Measurements from ENCODE around the gene SGO2. TPM values are rescaled to one million over a fixed set of nuclear protein-coding genes. Genes with fewer than 3 reads are reported as not detected.

The SGO2 gene
- total RNA-seq, 1 donor from 2014 or later, result 10.7 TPM

DNA sequence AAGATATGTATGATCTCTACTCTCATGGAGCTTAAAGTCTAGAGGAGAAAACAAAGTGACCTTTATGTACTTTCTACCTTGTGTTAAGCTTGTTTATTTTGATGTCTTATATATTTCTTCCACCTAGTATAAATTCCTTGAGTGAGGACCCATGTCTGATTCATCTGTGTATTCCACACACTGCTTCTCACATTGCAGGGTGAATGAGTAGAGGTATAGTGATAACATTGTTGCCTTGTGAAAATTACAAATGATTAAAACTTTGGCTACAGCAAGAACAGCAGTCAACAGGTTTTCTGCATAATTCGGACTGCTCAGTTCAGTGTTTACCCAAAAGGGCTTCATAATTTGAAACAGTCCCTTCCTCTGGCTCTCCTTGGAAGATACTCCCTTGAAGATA is 96.1 kb downstream of the SGO2 start:
- H3K36me3 Mint-ChIP-seq, result no peaks in the 10 kb centered on the region
- peaks cover 38% of the 10 kb centered on the region for H3K4me1 Mint-ChIP-seq
- H3K9me3 Mint-ChIP-seq, result no peaks in the 10 kb centered on the region
- no peak for DNase-seq (ENCODE audit: low spot score in 2 of 2, unreplicated experiment in 2 of 2)
- no peak overlapping the region for H3K27ac Mint-ChIP-seq
- no peaks in the 10 kb centered on the region for H3K27me3 Mint-ChIP-seq (ENCODE audit: low read depth)
- TF ChIP-seq, protein P1, sequence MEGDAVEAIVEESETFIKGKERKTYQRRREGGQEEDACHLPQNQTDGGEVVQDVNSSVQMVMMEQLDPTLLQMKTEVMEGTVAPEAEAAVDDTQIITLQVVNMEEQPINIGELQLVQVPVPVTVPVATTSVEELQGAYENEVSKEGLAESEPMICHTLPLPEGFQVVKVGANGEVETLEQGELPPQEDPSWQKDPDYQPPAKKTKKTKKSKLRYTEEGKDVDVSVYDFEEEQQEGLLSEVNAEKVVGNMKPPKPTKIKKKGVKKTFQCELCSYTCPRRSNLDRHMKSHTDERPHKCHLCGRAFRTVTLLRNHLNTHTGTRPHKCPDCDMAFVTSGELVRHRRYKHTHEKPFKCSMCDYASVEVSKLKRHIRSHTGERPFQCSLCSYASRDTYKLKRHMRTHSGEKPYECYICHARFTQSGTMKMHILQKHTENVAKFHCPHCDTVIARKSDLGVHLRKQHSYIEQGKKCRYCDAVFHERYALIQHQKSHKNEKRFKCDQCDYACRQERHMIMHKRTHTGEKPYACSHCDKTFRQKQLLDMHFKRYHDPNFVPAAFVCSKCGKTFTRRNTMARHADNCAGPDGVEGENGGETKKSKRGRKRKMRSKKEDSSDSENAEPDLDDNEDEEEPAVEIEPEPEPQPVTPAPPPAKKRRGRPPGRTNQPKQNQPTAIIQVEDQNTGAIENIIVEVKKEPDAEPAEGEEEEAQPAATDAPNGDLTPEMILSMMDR (IDR thresholded peaks at IDR 0.05; ENCODE audit: unreplicated experiment), result no peak
- no peak overlapping the region for H3K4me3 Mint-ChIP-seq

DNA sequence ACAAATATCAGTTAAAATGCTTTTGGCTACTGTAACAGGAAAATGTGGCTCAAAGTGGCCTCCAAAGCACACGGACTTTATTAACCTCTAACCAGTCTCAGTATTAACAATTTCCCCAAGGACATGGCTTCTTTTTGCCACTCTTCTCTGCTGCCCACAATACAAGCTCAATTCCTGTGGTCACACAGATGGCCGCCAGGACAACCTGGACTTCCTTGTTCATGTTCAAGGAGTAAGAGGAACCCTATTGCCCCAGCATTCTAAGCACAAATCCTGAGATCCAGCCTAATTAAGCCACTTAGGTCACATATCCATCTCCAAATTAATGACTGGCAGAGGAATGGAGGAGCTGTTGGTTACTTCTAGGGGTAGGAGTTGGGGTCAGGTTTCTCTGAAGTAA is 98.0 kb downstream of the SGO2 start:
- H3K9me3 Mint-ChIP-seq, result no peaks in the 10 kb centered on the region
- TF ChIP-seq, protein P1 (IDR thresholded peaks at IDR 0.05; ENCODE audit: unreplicated experiment), result no peak
- no peak overlapping the region for H3K4me3 Mint-ChIP-seq
- peaks cover 3% of the 10 kb centered on the region for H3K27me3 Mint-ChIP-seq (ENCODE audit: low read depth)
- peaks cover 24% of the 10 kb centered on the region for H3K4me1 Mint-ChIP-seq
- DNase-seq (ENCODE audit: low spot score in 2 of 2, unreplicated experiment in 2 of 2), result no peak
- no peaks in the 10 kb centered on the region for H3K36me3 Mint-ChIP-seq
- no peak overlapping the region for H3K27ac Mint-ChIP-seq

DNA sequence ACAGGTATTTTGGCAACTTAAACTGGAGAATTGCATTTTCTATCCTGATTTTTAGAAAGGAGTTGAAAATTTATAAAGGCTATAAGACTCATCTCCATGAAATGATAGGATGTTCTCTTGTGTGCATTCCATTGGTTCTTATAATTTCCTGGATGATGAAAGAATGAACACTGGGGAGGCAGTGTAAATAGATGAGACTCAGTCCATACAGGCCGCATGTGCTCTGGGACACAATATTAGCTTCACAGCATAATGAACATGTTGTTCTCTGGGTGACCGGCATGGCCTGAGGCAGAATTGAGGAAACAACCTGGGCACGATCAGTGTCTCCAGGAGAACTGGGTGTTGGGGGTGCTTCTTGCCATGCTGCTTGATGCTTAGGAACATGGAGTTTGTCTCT is 98.7 kb downstream of the SGO2 start:
- Mint-ChIP-seq H3K27me3 (ENCODE audit: low read depth) (peaks cover 3% of the 10 kb centered on the region), H3K9me3 (no peaks in the 10 kb centered on the region), H3K27ac (no peak overlapping the region), H3K36me3 (no peaks in the 10 kb centered on the region), H3K4me1 (peaks cover 18% of the 10 kb centered on the region), H3K4me3 (no peak overlapping the region)
- TF ChIP-seq, protein P1 (IDR thresholded peaks at IDR 0.05; ENCODE audit: unreplicated experiment), result no peak
- DNase-seq (ENCODE audit: low spot score in 2 of 2, unreplicated experiment in 2 of 2), result no peak

DNA sequence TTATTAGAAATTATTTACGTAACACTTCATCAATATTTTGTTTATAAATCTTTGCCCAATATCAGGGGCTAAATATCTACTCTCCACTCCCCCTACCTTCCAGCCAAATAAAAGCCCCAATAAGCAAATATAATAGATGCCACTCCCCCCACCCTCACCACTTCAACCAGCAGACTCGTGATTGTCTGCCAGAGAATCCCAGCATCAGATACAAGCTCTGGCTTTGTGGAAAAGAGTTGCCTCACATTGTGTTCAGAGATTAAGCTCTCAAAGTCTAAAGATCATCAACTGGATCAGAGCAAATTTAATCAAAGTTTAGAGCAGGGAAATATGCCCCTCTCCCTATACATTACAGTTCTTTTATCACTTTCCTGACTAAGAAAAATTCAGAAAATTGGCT is 99.3 kb downstream of the SGO2 start:
- Mint-ChIP-seq H3K27me3 (ENCODE audit: low read depth) (peaks cover 3% of the 10 kb centered on the region), H3K4me3 (no peak overlapping the region), H3K4me1 (peaks cover 17% of the 10 kb centered on the region), H3K36me3 (no peaks in the 10 kb centered on the region), H3K9me3 (no peaks in the 10 kb centered on the region), H3K27ac (no peak overlapping the region)
- TF ChIP-seq, protein P1 (IDR thresholded peaks at IDR 0.05; ENCODE audit: unreplicated experiment), result no peak
- DNase-seq (ENCODE audit: low spot score in 2 of 2, unreplicated experiment in 2 of 2), result no peak

DNA sequence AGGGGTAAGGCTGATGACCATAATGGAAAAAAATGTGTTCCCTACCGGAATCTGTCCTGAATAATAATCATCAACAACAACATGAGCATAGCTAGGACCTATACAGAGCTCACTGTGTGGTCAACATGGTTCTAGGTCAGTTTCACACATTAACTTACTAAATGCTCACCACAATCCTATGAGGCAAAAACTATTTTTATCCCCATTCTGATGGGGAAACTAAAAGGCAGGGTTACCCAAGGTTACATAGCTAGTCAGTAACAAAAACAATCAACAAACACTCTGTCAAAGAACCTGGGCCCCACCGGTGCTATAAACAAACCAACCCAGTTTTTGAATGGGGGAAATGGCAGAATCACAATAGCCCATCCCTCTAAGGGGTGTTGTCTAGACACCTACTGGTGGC is 100.0 kb downstream of the SGO2 start:
- Mint-ChIP-seq H3K27me3 (ENCODE audit: low read depth) (peaks cover 3% of the 10 kb centered on the region), H3K4me1 (peaks cover 16% of the 10 kb centered on the region), H3K36me3 (no peaks in the 10 kb centered on the region), H3K9me3 (no peaks in the 10 kb centered on the region), H3K4me3 (no peak overlapping the region), H3K27ac (no peak overlapping the region)
- DNase-seq (ENCODE audit: low spot score in 2 of 2, unreplicated experiment in 2 of 2), result no peak
- TF ChIP-seq, protein P1 (IDR thresholded peaks at IDR 0.05; ENCODE audit: unreplicated experiment), result no peak

Measured in mesothelial cell of epicardium (in vitro differentiated cells).